Measurements from ENCODE around the gene PSENEN. TPM values are rescaled to one million over a fixed set of nuclear protein-coding genes. Genes with fewer than 3 reads are reported as not detected.

The PSENEN gene
- polyA plus RNA-seq, 10 donors = 32.5 to 41.0 (median 37.1) TPM

DNA sequence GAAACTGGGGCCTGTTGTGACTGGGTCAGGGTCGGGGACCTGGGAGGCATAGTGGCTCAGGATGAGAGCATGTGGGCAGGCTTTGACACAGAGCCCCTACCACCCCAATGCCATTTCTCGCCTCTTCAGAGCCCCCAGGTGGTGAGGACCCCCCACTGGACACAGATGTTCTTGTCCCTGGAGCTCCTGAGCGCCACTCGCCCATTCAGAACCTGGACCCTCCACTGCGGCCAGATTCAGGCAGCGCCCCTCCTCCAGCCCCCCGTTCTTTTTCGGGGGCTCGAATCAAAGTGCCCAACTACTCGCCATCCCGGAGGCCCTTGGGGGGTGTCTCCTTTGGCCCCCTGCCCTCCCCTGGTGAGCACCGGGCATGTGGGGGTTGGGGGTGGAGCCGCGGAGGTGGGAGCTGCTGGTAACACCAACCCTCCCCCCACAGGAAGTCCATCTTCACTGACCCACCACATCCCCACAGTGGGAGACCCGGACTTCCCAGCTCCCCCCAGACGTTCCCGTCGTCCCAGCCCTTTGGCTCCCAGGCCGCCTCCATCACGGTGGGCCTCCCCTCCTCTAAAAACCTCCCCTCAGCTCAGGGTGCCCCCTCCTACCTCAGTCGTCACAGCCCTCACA is 13.6 kb upstream of the PSENEN start:
- no peak for DNase-seq

DNA sequence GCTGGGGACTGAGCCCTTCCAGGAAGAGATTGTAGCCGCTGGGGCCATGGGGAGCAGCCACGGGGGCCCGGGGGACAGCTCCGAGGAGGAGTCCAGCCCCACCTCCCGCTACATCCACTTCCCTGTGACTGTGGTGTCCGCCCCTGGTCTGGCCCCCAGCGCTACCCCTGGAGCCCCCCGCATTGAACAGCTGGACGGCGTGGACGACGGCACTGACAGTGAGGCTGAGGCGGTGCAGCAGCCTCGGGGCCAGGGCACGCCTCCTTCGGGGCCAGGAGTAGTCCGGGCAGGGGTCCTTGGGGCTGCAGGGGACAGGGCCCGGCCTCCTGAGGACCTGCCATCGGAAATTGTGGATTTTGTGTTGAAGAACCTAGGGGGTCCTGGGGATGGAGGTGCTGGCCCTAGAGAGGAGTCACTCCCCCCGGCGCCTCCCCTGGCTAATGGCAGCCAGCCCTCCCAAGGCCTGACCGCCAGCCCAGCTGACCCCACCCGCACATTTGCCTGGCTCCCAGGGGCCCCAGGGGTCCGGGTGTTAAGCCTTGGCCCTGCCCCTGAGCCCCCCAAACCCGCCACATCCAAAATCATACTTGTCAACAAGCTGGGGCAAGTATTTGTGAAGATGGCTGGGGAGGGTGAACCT is 12.8 kb upstream of the PSENEN start:
- DNase-seq = no peak

DNA sequence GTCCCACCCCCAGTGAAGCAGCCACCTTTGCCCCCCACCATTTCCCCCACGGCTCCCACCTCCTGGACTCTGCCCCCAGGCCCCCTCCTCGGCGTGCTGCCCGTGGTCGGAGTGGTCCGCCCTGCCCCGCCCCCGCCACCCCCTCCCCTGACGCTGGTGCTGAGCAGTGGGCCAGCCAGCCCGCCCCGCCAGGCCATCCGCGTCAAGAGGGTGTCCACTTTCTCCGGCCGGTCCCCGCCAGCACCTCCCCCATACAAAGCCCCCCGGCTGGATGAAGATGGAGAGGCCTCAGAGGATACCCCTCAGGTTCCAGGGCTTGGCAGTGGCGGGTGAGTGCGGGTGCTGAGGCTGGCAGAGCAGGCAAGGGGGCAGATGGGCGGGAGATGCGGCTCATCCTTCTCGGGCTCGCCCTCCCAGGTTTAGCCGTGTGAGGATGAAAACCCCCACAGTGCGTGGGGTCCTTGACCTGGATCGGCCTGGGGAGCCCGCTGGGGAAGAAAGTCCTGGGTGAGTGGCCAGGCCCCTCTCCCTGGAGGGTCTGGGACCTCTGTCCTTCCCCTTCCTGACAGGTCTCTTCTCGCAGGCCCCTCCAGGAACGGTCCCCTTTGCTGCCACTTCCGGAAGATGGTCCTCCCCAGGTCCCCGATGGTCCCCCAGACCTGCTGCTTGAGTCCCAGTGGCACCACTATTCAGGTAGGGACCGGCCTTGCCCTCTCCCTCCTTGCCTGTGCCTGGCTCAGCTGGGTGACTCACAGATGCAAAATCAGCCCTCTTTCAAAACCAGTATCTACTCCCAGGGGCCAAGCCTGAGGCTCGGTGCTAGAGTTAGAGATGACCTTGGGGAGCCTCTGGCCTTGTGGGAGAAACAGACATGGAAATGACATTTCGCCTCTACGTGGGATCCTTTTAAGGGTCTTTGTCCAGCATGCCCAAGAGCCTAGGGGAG is 12.0 kb upstream of the PSENEN start:
- no peak for DNase-seq

DNA sequence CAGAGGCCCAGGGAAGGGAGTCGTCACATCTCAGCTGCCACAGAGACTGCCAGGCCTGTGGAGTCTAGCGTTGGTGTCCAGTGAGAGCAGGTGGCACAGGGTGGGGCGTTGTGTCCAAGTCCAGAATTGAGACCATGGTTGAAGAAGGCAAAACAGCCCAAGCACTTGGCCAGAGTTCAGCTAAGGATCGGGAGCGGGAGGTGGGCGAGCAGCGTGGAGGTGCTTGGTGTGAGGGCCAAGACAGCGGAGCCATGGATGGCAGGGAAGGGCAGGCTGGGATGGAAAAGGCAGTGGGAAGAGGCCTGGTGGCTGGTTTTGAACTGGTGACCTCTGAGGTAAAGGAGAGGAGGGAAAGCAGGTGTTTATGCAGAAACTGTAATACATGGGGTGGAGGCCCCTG is 11.2 kb upstream of the PSENEN start:
- no peak for DNase-seq

DNA sequence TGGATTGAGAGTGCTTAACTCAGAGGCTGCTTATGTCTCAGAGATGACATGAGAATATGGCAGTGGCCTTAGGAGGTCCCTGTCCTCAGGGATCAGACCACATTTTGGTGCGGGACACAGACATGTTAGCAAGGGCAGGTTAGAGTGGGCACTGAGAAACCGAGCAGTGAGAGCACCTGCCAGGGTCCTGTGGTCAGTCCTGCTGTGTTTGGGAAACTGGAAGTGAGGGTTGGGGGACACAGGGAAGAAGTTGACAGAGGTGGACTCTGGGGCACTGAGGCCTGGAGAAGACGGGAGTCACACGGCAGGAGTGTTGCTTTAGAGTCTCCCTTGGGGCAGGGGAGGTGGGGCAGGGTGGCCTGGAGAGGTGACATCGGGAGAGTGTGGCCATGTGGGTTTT is 10.6 kb upstream of the PSENEN start:
- no peak for DNase-seq

DNA sequence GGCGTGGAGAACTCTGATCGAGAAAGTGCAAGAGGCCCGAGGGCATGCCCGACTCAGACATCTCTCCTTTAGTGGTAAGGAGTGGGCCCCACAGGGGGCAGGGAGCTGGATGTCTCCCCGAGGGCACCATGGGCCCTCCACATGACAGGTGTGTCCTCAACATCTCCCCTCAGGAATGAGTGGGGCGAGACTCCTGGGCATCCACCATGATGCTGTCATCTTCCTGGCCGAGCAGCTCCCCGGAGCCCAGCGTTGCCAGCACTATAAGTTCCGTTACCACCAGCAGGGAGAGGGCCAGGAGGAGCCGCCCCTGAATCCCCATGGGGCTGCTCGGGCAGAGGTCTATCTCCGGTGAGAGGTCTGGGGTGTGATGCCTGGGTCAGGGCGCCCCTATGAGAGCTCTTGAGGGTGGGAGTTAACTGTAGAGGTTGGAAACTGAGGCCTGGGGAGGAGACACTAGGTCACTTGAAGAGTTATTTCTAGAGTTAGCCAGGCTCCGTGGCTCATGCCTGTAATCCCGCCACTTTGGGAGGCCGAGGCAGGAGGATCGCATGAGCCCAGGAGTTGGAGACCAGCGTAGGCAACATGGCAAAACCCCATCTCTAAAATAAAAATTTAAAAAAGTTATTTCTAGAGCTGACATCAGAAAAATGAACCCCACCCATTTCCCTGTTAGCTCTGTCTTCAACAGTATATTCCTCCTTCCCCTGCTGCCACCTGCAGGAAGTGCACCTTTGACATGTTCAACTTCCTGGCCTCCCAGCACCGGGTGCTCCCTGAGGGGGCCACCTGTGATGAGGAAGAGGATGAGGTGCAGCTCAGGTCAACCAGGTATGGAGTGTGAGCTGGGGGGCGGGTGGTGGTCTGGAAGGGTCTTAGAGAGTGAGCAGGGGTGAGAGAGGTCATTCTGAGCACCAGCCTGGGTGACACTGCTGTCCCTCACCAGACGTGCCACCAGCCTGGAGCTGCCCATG is 8.3 kb upstream of the PSENEN start:
- DNase-seq = no peak

DNA sequence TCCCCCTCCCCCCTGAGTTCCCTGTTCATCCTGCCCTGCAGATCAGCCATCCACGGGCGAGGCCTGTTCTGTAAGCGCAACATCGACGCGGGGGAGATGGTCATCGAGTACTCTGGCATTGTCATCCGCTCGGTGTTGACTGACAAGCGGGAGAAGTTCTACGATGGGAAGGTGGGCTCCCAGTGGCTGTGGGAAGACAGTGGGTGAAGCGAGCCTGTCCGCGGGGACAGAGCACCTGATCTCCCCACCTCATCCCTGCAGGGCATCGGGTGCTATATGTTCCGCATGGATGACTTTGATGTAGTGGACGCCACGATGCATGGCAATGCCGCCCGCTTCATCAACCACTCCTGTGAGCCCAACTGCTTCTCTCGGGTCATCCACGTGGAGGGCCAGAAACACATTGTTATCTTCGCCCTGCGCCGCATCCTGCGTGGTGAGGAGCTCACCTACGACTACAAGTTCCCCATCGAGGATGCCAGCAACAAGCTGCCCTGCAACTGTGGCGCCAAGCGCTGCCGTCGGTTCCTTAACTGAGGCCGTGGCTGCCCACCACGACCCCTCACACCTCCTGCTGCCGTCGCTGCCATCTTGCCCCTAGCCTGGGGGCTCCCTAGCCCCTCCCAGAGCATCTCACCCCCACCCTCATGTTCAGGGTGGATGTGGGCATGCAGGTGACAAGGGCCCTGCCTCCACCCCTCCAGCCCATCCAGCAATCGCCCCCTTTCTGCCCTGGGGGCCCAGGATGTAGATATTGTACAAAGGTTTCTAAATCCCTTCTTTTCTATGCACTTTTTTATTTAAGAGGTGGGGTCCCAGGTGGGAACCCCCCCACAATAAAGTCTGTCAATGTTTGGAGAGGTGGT is 7.2 kb upstream of the PSENEN start:
- DNase-seq = no peak

DNA sequence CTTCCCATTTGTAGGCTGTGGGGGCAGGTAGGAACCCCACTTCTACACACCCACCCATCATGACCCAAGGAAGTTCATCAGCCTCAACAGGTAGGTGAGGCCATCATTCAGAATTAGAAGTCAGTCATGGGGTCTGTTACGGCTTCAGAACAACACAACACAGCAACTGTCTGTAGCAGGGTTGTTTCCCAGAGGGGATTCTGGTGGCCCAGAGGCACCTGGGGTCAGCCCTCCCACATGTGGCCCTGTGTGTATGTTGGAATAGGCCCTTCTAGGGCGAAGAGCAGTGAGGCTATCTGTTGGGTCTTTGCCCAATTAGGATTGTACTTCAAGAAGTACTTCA is 6.6 kb upstream of the PSENEN start:
- no peak for DNase-seq

DNA sequence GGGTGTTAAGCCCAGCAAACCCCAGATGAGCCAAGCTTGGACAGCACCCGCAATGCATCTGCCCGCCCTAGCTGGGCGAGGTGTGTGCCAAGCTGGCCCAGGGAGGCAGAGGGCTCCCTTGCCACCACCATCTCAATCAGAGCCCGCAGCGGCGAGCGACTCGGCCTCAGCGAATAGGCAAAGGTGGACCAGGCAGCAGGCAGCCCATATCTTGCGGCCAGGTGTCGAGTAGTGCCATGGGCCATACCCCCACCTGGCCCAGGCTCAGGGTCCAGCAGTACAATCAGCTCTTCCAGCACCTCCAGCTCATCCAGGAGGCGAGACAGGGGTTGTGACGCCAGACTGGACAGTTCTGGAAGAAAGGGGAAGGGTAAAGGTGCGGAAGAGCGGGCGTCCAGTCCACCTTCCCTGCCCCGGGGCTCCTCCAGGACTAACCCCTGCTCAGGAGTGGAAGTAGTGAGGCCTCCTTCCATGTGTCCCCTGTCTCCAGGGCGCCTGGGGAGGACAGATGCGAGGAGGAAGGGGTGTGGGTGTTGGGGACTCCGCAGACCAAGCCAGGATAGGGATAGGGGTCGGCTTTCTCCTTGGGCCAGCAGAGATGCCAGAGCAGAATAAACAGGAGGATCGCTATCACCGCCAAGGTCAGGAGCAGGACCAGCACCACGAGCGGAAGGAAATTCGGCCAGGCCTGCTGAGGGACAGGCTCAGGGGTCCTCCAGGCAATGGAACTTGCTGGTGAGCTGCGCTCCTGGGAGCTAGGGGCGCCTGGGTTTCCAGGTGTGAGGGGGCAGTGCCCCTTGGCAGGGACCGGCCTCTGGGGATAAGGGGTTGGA is 6.0 kb upstream of the PSENEN start:
- no peak for DNase-seq

DNA sequence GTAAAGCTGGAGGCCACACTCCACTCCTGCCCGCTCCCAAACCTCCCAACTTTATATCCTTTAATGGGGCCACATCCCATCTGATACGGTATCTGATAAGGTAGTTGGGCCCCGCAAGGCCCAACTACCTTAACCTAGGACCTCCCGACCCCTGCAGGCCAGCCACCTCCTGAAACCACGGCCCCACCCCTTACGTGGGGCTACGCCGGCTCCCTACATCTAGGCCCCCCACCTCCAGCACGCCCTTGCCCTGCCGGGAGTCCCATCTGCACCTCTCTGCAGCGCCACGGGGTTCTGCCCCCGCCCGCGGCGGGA is 5.4 kb upstream of the PSENEN start:
- no peak for DNase-seq

DNA sequence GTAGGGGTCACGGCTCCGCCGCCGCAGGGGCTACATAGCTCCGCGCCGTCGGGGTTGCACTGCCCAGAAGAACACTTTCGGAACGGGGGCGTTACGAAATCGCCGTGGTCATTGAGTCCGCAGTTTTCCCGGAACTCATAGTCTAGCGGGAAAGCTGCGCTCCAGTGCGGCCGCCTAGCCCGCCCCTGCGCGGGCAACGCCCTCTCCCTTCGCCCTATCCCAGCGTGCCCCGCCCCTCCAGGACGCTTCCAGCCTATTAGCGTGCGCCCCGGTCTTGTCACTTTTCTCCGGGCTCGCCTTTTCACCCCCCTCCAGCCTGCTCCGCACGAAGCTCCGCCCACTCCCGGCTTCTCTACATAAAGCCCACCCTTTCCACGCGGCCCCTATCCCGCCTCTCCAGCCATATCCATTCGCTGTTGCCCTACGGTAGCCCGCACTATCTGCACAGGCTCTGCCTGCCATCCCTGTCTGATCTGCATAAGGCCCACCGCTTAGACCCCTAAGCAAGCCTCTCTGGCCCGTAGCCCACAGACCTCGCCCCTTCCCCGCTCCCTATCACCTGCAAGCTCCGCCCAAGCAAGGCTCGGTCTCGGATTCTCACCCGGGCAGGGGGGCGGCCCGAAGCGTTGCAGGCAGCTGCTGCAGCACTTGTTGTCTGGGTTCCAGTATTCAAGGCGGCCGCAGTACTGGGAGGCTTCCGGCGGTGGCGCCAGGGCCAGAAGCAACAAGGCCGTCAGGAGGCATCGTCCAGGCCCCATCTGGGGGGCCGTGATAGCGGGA is 4.8 kb upstream of the PSENEN start:
- peak; percentile 97 to 99 (median 98) for DNase-seq

DNA sequence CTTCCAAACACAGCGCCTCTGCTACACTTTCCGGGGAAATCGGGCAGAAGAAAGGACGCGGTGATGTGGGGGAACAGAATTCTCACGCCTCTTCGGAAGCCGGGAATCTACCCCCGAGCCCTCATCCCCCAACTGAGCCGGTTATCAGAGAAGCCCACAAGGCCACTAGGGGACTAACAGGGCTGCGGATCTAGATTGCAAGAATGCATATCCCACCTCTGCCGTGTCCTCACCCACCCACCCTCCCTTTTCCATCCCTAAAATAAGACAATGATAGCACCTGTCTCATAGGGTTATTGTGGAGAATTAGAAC is 4.3 kb upstream of the PSENEN start:
- no peak for DNase-seq

DNA sequence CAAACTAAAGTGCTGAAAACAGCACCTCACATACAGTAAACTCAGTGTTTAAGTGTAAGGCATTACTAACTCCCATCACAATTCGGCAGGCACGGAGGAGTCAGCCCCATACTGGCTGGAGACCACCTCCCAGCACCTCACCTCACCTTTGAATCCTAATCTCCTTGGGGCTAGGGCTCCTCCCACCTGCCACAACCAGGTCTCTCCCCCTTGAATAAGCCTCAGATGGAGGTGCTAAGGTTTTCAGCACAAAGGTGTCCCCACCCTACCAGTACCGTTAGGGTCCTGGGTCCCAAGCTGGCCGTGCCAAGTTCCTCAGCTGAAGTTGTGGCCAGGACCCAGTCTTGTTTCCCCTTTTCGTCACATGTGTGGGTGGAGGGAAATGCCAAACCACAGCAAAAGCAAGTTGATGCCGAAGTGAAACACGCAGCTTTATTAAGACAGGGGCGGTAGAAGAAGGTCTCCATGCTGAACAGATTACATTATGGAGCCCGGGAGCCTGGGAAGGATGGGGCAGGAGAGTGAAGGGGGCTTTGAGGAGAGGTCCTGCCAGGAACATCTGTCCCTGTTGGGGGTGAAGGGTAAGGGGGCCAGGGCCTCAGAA is 3.2 kb upstream of the PSENEN start, which contains the start of gene IGFLR1:
IGFLR1 (minus strand) TSS at position 332 of the 604 bp plus-strand sequence. CDS start 1,272 bp downstream, outside the sequence.
- no peak for DNase-seq

DNA sequence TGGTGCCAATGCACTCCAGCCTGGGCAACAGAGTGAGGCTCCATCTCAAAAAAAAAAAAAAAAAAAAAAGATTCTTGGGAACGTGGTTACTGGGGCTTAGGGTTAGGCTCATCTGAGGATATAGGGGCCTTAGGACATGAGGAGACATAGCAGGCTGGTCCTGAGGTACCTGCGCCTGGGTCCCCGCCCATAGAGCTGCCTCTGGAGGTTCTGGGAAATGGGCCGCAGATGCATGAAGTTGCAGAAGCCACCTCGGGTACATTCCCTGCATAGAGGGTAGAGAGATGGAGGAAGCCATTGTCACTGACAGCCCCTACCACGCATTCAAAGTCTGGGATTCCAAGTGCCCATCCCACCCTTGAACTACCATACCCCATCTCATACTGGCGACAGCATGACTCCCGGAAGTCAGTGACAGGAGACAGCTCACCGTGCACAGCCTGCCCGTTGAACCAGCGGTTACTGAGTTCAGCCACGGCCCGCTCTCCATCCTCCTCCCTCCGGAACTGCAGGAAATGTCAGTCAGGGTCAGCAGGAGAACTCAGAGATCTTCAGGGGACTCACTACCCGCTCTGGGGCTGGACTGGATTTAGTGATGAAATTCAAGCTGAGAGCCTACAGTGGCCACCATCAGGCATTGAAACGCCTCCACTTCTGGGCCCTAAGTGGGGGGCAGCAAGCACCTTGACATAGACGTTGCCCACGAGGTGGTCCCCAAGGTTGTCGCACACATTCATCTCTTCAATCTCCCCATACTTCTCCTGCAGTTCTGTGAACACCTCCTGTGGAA is 1.6 kb upstream of the PSENEN start:
- DNase-seq = no peak

DNA sequence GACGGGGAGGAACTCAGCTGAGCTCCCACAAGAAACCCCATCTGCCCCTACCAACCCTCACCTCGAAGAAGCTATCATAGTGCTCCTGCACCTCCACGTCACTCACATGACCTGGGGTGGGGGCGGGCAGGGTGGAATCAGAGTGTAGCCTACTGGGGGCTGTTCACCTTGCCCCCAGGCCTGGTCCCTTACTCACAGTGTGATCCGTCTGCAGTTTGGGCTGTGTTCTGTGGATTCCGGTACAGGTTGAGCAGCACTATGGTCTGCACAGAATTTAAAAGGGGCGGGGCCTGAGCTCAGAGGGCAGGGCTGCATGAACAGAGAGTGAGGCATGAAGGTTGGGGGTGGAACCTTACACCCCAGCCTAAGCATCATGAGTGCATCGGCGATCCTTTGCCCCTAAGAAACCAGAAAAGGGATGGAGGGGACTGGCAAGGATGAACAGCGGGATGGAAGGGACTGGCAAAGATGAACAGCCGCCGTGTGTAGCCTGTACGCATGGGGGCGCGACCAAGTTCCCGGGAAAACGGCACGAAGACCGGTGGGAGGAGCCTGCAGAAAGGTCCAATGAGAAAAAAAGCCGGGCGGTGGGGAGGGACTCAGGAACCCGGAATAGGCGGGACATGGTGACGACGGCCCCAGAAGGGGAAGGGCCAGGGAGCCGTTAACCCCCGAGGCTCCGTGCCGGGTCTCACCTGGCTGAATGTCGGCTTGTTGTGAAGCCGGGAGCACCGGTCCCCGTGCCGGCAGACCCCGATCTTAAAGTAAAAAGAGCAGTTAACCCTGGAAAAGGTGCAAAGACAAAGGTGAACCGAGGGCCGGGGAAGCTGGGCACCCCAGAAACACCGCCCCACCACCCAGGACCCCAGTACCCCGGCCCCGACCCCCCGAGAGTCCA is 772 bp upstream of the PSENEN start:
- DNase-seq = peak; percentile 96 to 97 (median 96)

DNA sequence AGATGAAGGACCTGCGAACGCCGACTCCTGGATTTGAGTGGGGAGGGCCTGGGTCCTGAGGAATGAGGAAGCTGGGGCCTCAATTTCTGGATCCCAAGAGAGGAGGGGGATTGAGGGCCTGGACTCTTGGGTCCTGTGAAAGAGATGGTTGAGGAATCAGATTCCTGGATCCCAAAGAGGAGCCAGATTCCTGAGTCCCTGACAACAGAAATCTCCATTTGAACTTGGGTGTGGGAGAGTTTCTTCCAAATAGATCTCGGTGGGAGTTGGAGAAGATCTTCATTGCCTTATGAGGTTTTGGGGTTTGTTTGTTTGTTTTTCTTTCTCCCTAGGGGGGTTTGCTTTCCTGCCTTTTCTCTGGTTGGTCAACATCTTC is 624 bp downstream of the PSENEN start:
- DNase-seq = no peak

DNA sequence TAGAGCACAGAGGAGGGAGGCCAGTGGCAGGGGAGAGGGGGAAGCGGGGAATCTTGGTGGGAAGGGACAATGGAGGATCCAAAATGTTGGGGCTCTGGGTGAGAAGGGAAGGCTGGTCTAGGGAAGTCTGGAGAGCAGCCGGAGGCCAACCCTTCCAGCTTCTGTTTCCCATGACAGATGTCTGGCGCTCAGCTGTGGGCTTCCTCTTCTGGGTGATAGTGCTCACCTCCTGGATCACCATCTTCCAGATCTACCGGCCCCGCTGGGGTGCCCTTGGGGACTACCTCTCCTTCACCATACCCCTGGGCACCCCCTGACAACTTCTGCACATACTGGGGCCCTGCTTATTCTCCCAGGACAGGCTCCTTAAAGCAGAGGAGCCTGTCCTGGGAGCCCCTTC is 1.1 kb downstream of the PSENEN start:
- DNase-seq = no peak
